NT2/D1 (cell line): ENCODE data around the gene MBNL2.

Source experiments
- YY1 ChIP-seq: IDR thresholded peaks from 2 replicates; pipeline ENCODE4 v1.6.1; 2011; ENCODE audit not compliant: insufficient read length, insufficient read depth
- ZNF274 ChIP-seq: IDR thresholded peaks from 2 replicates; pipeline ENCODE4 v1.6.1; 2011; ENCODE audit warnings: mild to moderate bottlenecking, low read depth, low read length

DNA sequence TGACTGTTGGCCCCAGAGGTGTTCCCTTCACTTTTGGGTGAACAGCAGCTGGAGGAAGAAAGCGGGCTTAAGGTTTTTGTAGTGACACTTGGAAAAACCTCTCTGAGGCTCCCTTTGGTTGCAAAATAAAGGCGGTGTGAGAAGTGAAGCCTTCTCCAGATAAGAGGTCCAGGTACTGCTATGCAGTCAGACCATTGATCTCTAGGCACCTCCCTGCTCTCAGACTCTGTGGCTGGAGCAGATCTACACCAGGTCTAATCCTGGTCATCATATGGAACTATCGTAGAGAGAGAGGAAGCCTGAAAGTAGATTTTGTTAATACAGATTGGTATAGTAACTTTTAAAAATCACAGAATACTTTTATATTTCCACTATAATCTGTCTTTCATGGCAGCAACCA lies 47.5 kb downstream of the MBNL2 start:
- TF ChIP-seq ZNF274 (no peak), YY1 (no peak)
